ENCODE data around the gene GATAD2A.

GATAD2A gene

GRCh38 chr19:19507354-19507753 lies 101.9 kb downstream of the GATAD2A start:
- DNase-seq (ENCODE audit: low read depth in 2 of 2), result no peak

GRCh38 chr19:19508217-19508616 lies 102.7 kb downstream of the GATAD2A start:
- no peak for DNase-seq (ENCODE audit: low read depth in 2 of 2)

- DNase-seq (ENCODE audit: low read depth in 2 of 2), result no peak
Measured at GRCh38 chr19:19510432-19510831, 105.0 kb downstream of the GATAD2A start.

- no peak for DNase-seq (ENCODE audit: low read depth in 2 of 2)
Measured at GRCh38 chr19:19513682-19514081, 108.2 kb downstream of the GATAD2A start.

- no peak for DNase-seq (ENCODE audit: low read depth in 2 of 2)
Measured at GRCh38 chr19:19514215-19514657, 108.8 kb downstream of the GATAD2A start.

GRCh38 chr19:19514881-19515641 lies 109.6 kb downstream of the GATAD2A start, which contains the start of gene TSSK6:
TSSK6 (minus strand) TSS chr19:19515548; CDS start chr19:19515427, 121 bp downstream.
- no peak for DNase-seq (ENCODE audit: low read depth in 2 of 2)

- DNase-seq (ENCODE audit: low read depth in 2 of 2), result peak; percentile 95
Measured at GRCh38 chr19:19515642-19516519, 110.4 kb downstream of the GATAD2A start, which contains the start of gene NDUFA13. NDUFA13 (plus strand) TSS chr19:19516225; CDS start chr19:19516239, 14 bp downstream.

- DNase-seq (ENCODE audit: low read depth in 2 of 2), result no peak
Measured at GRCh38 chr19:19517235-19517619, 111.8 kb downstream of the GATAD2A start.

GRCh38 chr19:19520989-19521388 lies 115.5 kb downstream of the GATAD2A start:
- DNase-seq (ENCODE audit: low read depth in 2 of 2), result no peak

GRCh38 chr19:19523177-19523576 lies 117.7 kb downstream of the GATAD2A start:
- DNase-seq (ENCODE audit: low read depth in 2 of 2), result no peak

- no peak for DNase-seq (ENCODE audit: low read depth in 2 of 2)
Measured at GRCh38 chr19:19524053-19524452, 118.6 kb downstream of the GATAD2A start.

GRCh38 chr19:19525611-19526380 lies 120.3 kb downstream of the GATAD2A start:
- DNase-seq (ENCODE audit: low read depth in 2 of 2), result no peak

- DNase-seq (ENCODE audit: low read depth in 2 of 2), result no peak
Measured at GRCh38 chr19:19526581-19527370, 121.3 kb downstream of the GATAD2A start.

GRCh38 chr19:19527371-19527656 lies 121.8 kb downstream of the GATAD2A start:
- DNase-seq (ENCODE audit: low read depth in 2 of 2), result no peak

GRCh38 chr19:19527674-19528625 lies 122.5 kb downstream of the GATAD2A start:
- no peak for DNase-seq (ENCODE audit: low read depth in 2 of 2)

- no peak for DNase-seq (ENCODE audit: low read depth in 2 of 2)
Measured at GRCh38 chr19:19528721-19529490, 123.4 kb downstream of the GATAD2A start, which contains the start of gene YJEFN3. YJEFN3 (plus strand) TSS chr19:19528911; CDS start chr19:19528933, 22 bp downstream.

GRCh38 chr19:19529783-19530422 lies 124.4 kb downstream of the GATAD2A start:
- no peak for DNase-seq (ENCODE audit: low read depth in 2 of 2)

GRCh38 chr19:19530423-19530804 lies 124.9 kb downstream of the GATAD2A start:
- no peak for DNase-seq (ENCODE audit: low read depth in 2 of 2)

GRCh38 chr19:19530889-19531288 lies 125.4 kb downstream of the GATAD2A start:
- DNase-seq (ENCODE audit: low read depth in 2 of 2), result no peak
